CD4-positive, CD25-positive, alpha-beta regulatory T cell (primary cell): Measurements from ENCODE around the gene FCN1. TPM values are rescaled to one million over a fixed set of nuclear protein-coding genes. Genes with fewer than 3 reads are reported as not detected.

ENCODE experiments used
- ATAC-seq, 2 donors: fragments of 150-1000 bp; cut with Tn5 transposase; one replicate each; pipeline ENCODE4 v1.10.0; 2021; ENCODE audit warnings: low read depth in 2 of 2, moderate number of reproducible peaks in 2 of 2, moderate library complexity in 1 of 2
- DNase-seq, 3 donors: peaks; one replicate each; pipeline versions ENCODE4 v3.0.0 to v3.0.0-alpha.2; 2012 to 2022; ENCODE audit warnings: mixed read lengths in 1 of 3
- H3K27ac ChIP-seq: one replicate; pipeline ENCODE4 v1.7.0; 2013; ENCODE audit warnings: mild to moderate bottlenecking, low read length; ENCODE audit not compliant: insufficient read depth, poor library complexity, severe bottlenecking
- H3K27me3 ChIP-seq: one replicate; pipeline ENCODE4 v1.7.0; 2013; ENCODE audit warnings: low read length; ENCODE audit not compliant: control insufficient read depth, insufficient read depth
- H3K36me3 ChIP-seq: one replicate; pipeline ENCODE4 v1.7.0; 2013; ENCODE audit warnings: mild to moderate bottlenecking, low read length, moderate library complexity; ENCODE audit not compliant: control insufficient read depth, insufficient read depth
- H3K4me1 ChIP-seq: 2 replicates; pipeline ENCODE4 v1.7.0; 2013; ENCODE audit warnings: mild to moderate bottlenecking, low read length; ENCODE audit not compliant: insufficient read depth, control insufficient read depth, poor library complexity, severe bottlenecking
- H3K4me3 ChIP-seq: one replicate; pipeline ENCODE4 v1.7.0; 2013; ENCODE audit warnings: low read depth, mild to moderate bottlenecking, low read length, moderate library complexity
- H3K9me3 ChIP-seq, 2 experiments: 1 replicate in 1 of 2; 2 replicates in 1 of 2; pipeline ENCODE4 v1.7.0; 2013; ENCODE audit warnings: low read length in 2 of 2, mild to moderate bottlenecking in 1 of 2, moderate library complexity in 1 of 2; ENCODE audit not compliant: control insufficient read depth in 2 of 2
- H3K27ac Mint-ChIP-seq, 3 donors: one replicate each; pipeline ENCODE4 v1.8.0; 2020 to 2022; ENCODE audit warnings: mild to moderate bottlenecking in 3 of 3, mixed read lengths in 3 of 3, moderate library complexity in 2 of 3
- H3K27me3 Mint-ChIP-seq: one replicate; pipeline ENCODE4 v1.8.0; 2022; ENCODE audit warnings: mild to moderate bottlenecking, mixed read lengths
- H3K36me3 Mint-ChIP-seq: one replicate; pipeline ENCODE4 v1.8.0; 2020; ENCODE audit warnings: mixed read lengths
- H3K4me1 Mint-ChIP-seq, 4 donors: one replicate each; pipeline ENCODE4 v1.8.0; 2020 to 2022; ENCODE audit warnings: mixed read lengths in 4 of 4, mild to moderate bottlenecking in 1 of 4
- H3K4me3 Mint-ChIP-seq, 4 donors: one replicate each; pipeline ENCODE4 v1.8.0; 2020 to 2022; ENCODE audit warnings: mild to moderate bottlenecking in 4 of 4, mixed read lengths in 4 of 4, moderate library complexity in 3 of 4
- H3K9me3 Mint-ChIP-seq, 7 donors: one replicate each; pipeline ENCODE4 v1.8.0; 2020 to 2022; ENCODE audit warnings: mixed read lengths in 7 of 7, mild to moderate bottlenecking in 3 of 7, moderate library complexity in 2 of 7
- polyA plus RNA-seq, 4 donors: library from polyadenylated mRNA; unstranded; fragments of 300-500 nt; fragmentation: Illumina TruSeq; gene quantifications; one replicate each; pipeline ENCODE4 v1.2.3, GENCODE V29; 2021
- total RNA-seq: library from RNA; stranded (reverse); gene quantifications from one replicate; pipeline ENCODE4 v1.2.3, GENCODE V29; 2022

The FCN1 gene
- total and polyA plus RNA-seq, 5 donors from 2014 or later = 0.72 to 7.1 (median 2.1) TPM; not detected in 2

DNA sequence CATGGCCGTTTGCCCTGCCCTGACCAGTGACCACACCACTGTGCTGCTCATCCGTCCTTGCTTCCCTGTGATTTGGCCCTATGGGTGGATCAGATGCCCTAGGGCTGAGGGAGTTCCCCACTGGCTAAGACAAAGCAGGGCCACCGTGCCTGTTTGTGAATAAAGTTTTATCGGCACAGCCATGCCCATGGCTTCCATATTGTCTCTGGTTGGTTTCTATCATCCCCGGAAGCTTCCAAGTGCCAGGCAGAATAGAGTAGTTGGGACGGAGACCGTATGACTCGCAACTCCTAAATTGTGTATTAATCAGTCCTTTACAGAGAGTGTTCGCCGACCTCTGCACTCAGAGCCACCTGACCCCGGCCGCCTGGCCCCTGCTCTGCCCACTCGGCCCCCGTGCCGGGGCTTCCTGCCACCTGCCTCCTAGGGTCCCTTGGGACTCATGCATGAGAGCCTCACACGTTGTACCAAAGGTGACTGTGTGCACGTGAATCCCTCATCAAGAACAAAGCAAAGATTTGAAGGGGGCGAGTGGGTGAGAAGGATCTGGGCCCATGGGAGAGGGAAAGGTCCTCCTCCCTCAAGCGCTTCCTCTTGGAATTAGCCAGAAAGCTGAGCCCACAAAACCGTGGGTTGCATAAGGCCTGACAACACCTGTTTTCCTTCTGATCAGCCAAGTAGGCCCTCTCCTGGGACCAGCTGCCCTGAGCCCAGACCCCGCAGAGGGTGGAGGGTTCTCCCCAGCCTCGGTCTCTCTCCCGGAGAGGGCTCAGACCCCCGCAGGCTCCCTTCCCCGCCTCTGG, 48.8 kb downstream of the FCN1 start:
- Histone ChIP-seq H3K27me3 (no peaks in the 10 kb centered on the region), H3K4me1 (no peaks in the 10 kb centered on the region), H3K4me3 (no peak overlapping the region), H3K36me3 (no peaks in the 10 kb centered on the region), H3K27ac (no peak overlapping the region), H3K9me3 (no peaks in the 10 kb centered on the region)
- H3K36me3 Mint-ChIP-seq = no peaks in the 10 kb centered on the region
- H3K9me3 Mint-ChIP-seq = peaks cover 0 to 9% (median 1%) of the 10 kb centered on the region in 7 donors
- H3K27me3 Mint-ChIP-seq = no peaks in the 10 kb centered on the region
- DNase-seq (no peak), ATAC-seq (no peak)
- no peaks in the 10 kb centered on the region for H3K4me1 Mint-ChIP-seq
- H3K27ac Mint-ChIP-seq = no peak overlapping the region
- H3K4me3 Mint-ChIP-seq = no peak overlapping the region

DNA sequence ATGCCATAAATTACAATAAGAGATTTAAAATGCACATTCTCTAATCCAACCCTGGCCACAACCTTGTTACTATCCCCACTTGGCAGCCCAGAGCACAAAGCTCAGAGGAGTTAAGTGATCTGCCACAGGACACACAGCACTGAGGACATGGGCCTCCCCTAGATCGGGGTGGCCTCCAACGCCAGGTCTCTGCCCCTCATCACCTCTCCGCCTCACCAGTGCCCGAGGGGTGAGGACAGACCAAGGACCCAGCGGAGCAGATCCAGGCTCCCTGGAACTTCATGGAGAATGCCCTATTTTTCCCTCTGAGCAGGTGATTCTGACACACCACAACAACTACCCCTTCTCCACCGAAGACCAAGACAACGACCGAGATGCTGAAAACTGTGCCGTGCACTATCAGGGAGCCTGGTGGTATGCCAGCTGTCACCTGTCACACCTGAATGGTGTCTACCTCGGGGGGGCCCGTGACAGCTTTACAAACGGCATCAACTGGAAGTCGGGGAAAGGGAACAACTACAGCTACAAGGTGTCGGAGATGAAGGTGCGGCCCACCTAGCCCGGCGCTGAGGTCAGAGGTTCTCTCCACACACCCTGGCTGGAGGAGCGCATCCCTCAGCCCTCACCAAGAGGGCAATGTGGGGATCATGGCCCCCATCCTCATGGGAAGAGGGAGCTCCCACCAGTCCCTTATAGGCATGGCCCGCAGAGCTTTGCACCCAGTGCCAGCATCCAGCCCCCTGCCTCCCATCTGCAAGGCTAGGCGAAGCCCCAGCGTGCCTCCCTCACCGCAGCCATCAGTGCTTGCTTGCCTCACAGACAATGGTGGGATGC, 49.6 kb downstream of the FCN1 start:
- H3K27ac Mint-ChIP-seq = no peak overlapping the region

DNA sequence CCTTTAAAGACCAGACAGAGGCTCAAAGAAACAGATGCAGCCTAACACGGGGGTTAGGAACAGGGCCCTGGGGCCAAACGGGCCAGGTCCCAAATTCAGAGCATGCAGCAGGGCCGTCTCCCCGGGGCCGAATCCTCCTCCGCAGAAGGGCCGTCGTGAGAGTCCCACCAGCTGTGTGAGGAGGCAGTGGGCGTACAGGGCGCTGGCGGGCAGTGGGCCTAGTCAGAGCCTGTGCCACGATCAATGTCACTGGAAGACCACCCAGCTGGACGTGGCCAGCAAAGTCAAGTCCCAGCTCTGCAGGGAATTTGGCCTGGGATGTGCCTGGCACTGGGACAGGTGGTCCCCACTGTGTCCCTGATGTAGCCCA, 52.9 kb downstream of the FCN1 start:
- Histone ChIP-seq H3K27ac (no peak overlapping the region), H3K4me1 (no peaks in the 10 kb centered on the region), H3K4me3 (no peak overlapping the region), H3K36me3 (no peaks in the 10 kb centered on the region), H3K27me3 (no peaks in the 10 kb centered on the region), H3K9me3 (no peaks in the 10 kb centered on the region)
- Mint-ChIP-seq H3K27me3 (no peaks in the 10 kb centered on the region), H3K4me1 (no peaks in the 10 kb centered on the region), H3K4me3 (no peak overlapping the region), H3K36me3 (no peaks in the 10 kb centered on the region), H3K9me3 (peaks cover 0 to 4% (median 0%) of the 10 kb centered on the region in 7 donors), H3K27ac (no peak overlapping the region)
- DNase-seq (no peak), ATAC-seq (no peak)

More for the DNA sequence above, 49.6 kb downstream of the FCN1 start:
- DNase-seq (no peak), ATAC-seq (no peak)
- Histone ChIP-seq H3K27me3 (no peaks in the 10 kb centered on the region), H3K9me3 (no peaks in the 10 kb centered on the region), H3K4me3 (no peak overlapping the region), H3K4me1 (no peaks in the 10 kb centered on the region), H3K36me3 (no peaks in the 10 kb centered on the region), H3K27ac (no peak overlapping the region)
- no peaks in the 10 kb centered on the region for H3K4me1 Mint-ChIP-seq
- no peaks in the 10 kb centered on the region for H3K36me3 Mint-ChIP-seq
- H3K4me3 Mint-ChIP-seq = no peak overlapping the region
- H3K27me3 Mint-ChIP-seq = no peaks in the 10 kb centered on the region
- peaks cover 0 to 6% (median 1%) of the 10 kb centered on the region in 7 donors for H3K9me3 Mint-ChIP-seq

DNA sequence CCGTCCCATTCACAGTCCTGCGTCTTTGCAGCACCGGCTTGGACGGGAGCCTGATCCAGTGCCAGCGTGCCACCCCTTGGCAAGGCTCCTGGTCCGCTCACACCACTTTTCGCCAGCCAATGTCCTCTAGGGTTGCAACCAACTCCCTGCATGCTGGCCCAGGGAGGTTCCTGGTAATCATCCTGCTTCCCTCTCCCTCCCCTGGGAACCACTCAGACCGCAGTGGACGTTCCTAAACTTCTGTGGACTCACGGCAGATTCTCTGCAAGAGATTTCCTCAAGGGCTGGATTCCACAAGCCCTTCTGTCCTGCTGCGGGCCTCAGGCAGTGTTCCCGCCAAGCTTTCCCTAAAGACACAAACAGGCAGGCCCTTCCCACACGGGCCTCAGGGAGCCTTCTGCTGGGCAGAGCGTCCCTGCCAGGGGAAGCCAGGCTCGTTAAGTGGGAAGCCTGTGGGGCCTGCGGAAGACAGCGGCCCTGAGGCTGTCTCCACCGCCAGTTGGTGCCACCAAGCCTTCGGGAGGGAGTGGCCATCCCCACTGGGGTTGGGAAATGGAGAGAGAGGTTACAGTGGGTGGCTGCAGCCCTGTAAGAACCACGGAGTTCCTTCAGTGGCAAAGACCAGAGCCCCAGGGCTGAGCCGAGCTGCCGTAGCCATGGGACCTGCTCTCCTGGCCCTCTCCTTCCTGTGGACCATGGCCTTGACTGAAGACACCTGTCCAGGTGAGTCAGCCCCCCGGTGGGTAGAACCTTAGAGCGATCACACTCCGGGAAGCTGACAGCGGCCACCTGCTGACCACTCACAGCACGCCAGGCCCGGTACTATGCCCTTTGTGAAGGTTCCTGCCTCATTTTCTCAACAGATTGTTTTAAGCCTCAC, 53.5 kb downstream of the FCN1 start:
- Histone ChIP-seq H3K4me3 (no peak overlapping the region), H3K27me3 (no peaks in the 10 kb centered on the region), H3K4me1 (no peaks in the 10 kb centered on the region), H3K27ac (no peak overlapping the region), H3K36me3 (no peaks in the 10 kb centered on the region), H3K9me3 (no peaks in the 10 kb centered on the region)
- Mint-ChIP-seq H3K36me3 (no peaks in the 10 kb centered on the region), H3K27ac (no peak overlapping the region), H3K4me3 (no peak overlapping the region), H3K9me3 (peaks cover 0 to 4% (median 0%) of the 10 kb centered on the region in 7 donors), H3K27me3 (no peaks in the 10 kb centered on the region), H3K4me1 (no peaks in the 10 kb centered on the region)
- ATAC-seq (no peak), DNase-seq (no peak)

DNA sequence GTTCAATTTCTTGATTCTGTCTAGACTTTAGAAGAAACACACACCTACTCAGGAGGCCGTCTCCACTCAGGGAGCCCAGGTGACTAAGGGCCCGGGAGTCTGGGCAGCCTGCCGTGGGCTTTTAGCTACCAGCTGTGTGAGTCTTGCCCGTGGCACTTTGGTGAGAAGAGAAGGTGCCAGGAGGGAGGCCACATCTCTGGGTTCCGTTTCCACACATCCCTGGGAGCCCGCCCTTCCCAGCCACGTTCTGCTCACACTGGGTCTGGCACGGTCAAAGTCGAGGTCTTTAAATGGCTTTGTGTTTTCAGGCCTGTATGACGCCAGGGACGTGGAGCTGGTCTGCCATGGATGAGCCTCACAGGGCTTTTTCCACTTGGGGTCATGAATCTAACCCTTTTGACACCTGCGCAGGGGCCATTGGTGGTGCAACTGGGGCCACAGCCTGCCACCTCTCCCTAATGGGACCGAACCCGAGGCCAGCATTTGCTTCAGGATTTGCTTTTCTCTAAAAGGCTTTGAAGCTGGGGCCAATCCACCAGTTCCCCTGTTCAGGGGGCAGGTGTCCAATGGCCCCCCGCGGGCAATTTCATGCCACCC, 54.3 kb downstream of the FCN1 start:
- no peak overlapping the region for H3K27ac Mint-ChIP-seq
- Histone ChIP-seq H3K4me1 (no peaks in the 10 kb centered on the region), H3K9me3 (no peaks in the 10 kb centered on the region), H3K27me3 (no peaks in the 10 kb centered on the region), H3K4me3 (no peak overlapping the region), H3K27ac (no peak overlapping the region), H3K36me3 (no peaks in the 10 kb centered on the region)
- H3K4me1 Mint-ChIP-seq = no peaks in the 10 kb centered on the region
- no peaks in the 10 kb centered on the region for H3K27me3 Mint-ChIP-seq
- ATAC-seq (no peak), DNase-seq (no peak)
- no peak overlapping the region for H3K4me3 Mint-ChIP-seq
- peaks cover 0 to 2% (median 0%) of the 10 kb centered on the region in 7 donors for H3K9me3 Mint-ChIP-seq
- no peaks in the 10 kb centered on the region for H3K36me3 Mint-ChIP-seq

DNA sequence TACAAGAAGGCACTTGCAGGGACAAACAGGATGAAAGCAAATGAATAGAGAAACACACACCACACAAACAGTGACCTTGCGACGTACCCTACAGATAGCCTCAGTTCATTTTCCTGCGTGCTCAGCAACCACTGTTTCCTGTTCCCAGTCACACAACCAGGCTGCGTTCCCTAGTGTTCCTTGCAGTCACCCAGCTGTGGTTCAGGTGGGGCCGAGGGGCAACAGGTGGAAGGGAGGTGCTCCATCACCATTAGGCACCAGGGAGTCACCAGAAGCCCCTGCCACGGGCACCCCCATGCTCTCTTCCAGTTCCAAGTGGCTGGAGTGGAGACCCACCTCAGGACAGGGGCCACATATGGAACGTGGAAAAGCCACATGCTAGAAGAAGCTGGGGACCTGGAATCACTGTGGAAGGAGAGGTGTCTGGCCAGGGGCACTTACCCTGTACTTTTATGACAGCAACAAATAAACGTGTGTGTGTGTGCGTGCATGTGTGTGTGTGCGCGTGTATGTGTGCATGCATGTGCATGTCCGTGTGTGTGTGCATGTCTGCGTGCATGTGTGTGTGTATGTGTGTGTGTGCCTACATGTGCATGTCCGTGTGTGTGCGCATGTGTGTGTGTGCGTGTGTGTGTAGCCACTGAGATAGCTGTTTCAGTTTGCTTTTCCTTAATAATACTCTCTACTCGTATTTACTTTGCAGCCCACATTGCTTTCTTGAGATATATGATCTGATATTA, 55.9 kb downstream of the FCN1 start:
- Histone ChIP-seq H3K27ac (no peak overlapping the region), H3K36me3 (no peaks in the 10 kb centered on the region), H3K27me3 (no peaks in the 10 kb centered on the region), H3K4me3 (no peak overlapping the region), H3K9me3 (no peaks in the 10 kb centered on the region), H3K4me1 (no peaks in the 10 kb centered on the region)
- Mint-ChIP-seq H3K9me3 (peaks cover 0 to 5% (median 2%) of the 10 kb centered on the region in 7 donors), H3K27ac (no peak overlapping the region), H3K4me3 (no peak overlapping the region), H3K36me3 (no peaks in the 10 kb centered on the region), H3K27me3 (no peaks in the 10 kb centered on the region), H3K4me1 (peaks cover 0 to 3% (median 0%) of the 10 kb centered on the region in 4 donors)
- ATAC-seq = no peak
- DNase-seq = no peak

DNA sequence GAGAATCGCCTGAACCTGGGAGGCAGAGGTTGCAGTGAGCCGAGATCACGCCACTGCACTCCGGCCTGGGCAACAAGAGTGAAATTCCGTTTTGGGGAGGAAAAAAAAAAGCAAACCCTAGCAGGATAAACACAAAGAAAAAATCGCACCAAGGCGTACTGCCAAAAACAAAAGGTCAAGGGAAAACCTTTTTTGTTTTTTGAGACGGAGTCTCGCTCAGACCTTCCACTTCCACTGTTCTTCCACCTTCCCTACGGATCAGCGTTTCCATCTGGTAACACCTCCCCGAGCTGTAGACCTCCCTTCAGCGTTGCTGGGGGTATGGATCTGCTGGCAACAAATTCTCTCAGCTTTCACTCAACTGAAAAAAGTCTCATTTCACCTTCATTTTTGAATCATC, 57.2 kb downstream of the FCN1 start:
- H3K27ac Mint-ChIP-seq = no peak overlapping the region

More for the DNA sequence above, 57.2 kb downstream of the FCN1 start:
- Histone ChIP-seq H3K4me1 (no peaks in the 10 kb centered on the region), H3K4me3 (no peak overlapping the region), H3K27ac (no peak overlapping the region), H3K27me3 (no peaks in the 10 kb centered on the region), H3K9me3 (no peaks in the 10 kb centered on the region), H3K36me3 (no peaks in the 10 kb centered on the region)
- Mint-ChIP-seq H3K9me3 (peaks cover 0 to 5% (median 2%) of the 10 kb centered on the region in 7 donors), H3K36me3 (no peaks in the 10 kb centered on the region), H3K27me3 (no peaks in the 10 kb centered on the region), H3K4me1 (peaks cover 0 to 3% (median 0%) of the 10 kb centered on the region in 4 donors), H3K4me3 (no peak overlapping the region)
- ATAC-seq (no peak), DNase-seq (no peak)
